Measurements from ENCODE around the gene SLC22A4.

SLC22A4 gene

GRCh38 chr5:132293992-132294727 is at the start of gene SLC22A4:
SLC22A4 (plus strand) TSS chr5:132294394; CDS start chr5:132294617, 223 bp downstream.
- ATAC-seq (ENCODE audit: low read depth) (peak; percentile 80), DNase-seq (ENCODE audit: low spot score in 2 of 2) (peak in 1 of 2 donors; percentile 33)
- Mint-ChIP-seq H3K4me1 (peaks cover 11% of the 10 kb centered on the region), H3K9me3 (no peaks in the 10 kb centered on the region), H3K27me3 (peaks cover 25% of the 10 kb centered on the region), H3K36me3 (no peaks in the 10 kb centered on the region), H3K27ac (no peak within 1 kb of the TSS), H3K4me3 (peak within 1 kb of the TSS; percentile 95)

GRCh38 chr5:132245593-132245992 is 48.6 kb upstream of the SLC22A4 start:
- Mint-ChIP-seq H3K4me3 (no peak overlapping the region), H3K27me3 (peaks cover 8% of the 10 kb centered on the region), H3K9me3 (peaks cover 23% of the 10 kb centered on the region), H3K36me3 (peaks cover 16% of the 10 kb centered on the region), H3K27ac (no peak overlapping the region), H3K4me1 (no peaks in the 10 kb centered on the region)
- ATAC-seq (ENCODE audit: low read depth), result no peak
- DNase-seq (ENCODE audit: low spot score in 2 of 2), result no peak

- Mint-ChIP-seq H3K36me3 (peaks cover 16% of the 10 kb centered on the region), H3K27me3 (peaks cover 10% of the 10 kb centered on the region), H3K4me1 (no peaks in the 10 kb centered on the region), H3K27ac (no peak overlapping the region), H3K4me3 (no peak overlapping the region), H3K9me3 (peaks cover 20% of the 10 kb centered on the region)
- DNase-seq (ENCODE audit: low spot score in 2 of 2) (no peak), ATAC-seq (ENCODE audit: low read depth) (no peak)
Observed at GRCh38 chr5:132246806-132247205, 47.4 kb upstream of the SLC22A4 start.

GRCh38 chr5:132250547-132250946 is 43.6 kb upstream of the SLC22A4 start:
- H3K27ac Mint-ChIP-seq, result no peak overlapping the region
- H3K4me1 Mint-ChIP-seq, result no peaks in the 10 kb centered on the region
- DNase-seq (ENCODE audit: low spot score in 2 of 2) (no peak), ATAC-seq (ENCODE audit: low read depth) (no peak)
- no peak overlapping the region for H3K4me3 Mint-ChIP-seq
- H3K36me3 Mint-ChIP-seq, result peaks cover 4% of the 10 kb centered on the region
- H3K9me3 Mint-ChIP-seq, result peaks cover 8% of the 10 kb centered on the region
- peaks cover 6% of the 10 kb centered on the region for H3K27me3 Mint-ChIP-seq

GRCh38 chr5:132251220-132251725 is 42.9 kb upstream of the SLC22A4 start:
- no peak for DNase-seq (ENCODE audit: low spot score in 2 of 2)
- Mint-ChIP-seq H3K9me3 (peaks cover 6% of the 10 kb centered on the region), H3K36me3 (peaks cover 2% of the 10 kb centered on the region), H3K27ac (no peak overlapping the region), H3K4me1 (no peaks in the 10 kb centered on the region), H3K27me3 (peaks cover 8% of the 10 kb centered on the region), H3K4me3 (no peak overlapping the region)
- ATAC-seq (ENCODE audit: low read depth), result no peak

- Mint-ChIP-seq H3K9me3 (no peaks in the 10 kb centered on the region), H3K4me3 (no peak overlapping the region), H3K27ac (no peak overlapping the region), H3K27me3 (peaks cover 13% of the 10 kb centered on the region), H3K36me3 (peaks cover 2% of the 10 kb centered on the region), H3K4me1 (no peaks in the 10 kb centered on the region)
- no peak for DNase-seq (ENCODE audit: low spot score in 2 of 2)
- no peak for ATAC-seq (ENCODE audit: low read depth)
Observed at GRCh38 chr5:132253008-132253441, 41.2 kb upstream of the SLC22A4 start.

- DNase-seq (ENCODE audit: low spot score in 2 of 2), result no peak
- no peaks in the 10 kb centered on the region for H3K4me1 Mint-ChIP-seq
- peaks cover 2% of the 10 kb centered on the region for H3K36me3 Mint-ChIP-seq
- ATAC-seq (ENCODE audit: low read depth), result no peak
- no peak overlapping the region for H3K27ac Mint-ChIP-seq
- H3K9me3 Mint-ChIP-seq, result no peaks in the 10 kb centered on the region
- no peak overlapping the region for H3K4me3 Mint-ChIP-seq
- H3K27me3 Mint-ChIP-seq, result peaks cover 13% of the 10 kb centered on the region
Observed at GRCh38 chr5:132253452-132254320, 40.5 kb upstream of the SLC22A4 start.

GRCh38 chr5:132254321-132254977 is 39.7 kb upstream of the SLC22A4 start:
- DNase-seq (ENCODE audit: low spot score in 2 of 2) (no peak), ATAC-seq (ENCODE audit: low read depth) (no peak)
- Mint-ChIP-seq H3K4me1 (no peaks in the 10 kb centered on the region), H3K27me3 (peaks cover 13% of the 10 kb centered on the region), H3K36me3 (peaks cover 2% of the 10 kb centered on the region), H3K27ac (no peak overlapping the region), H3K9me3 (no peaks in the 10 kb centered on the region), H3K4me3 (no peak overlapping the region)

GRCh38 chr5:132256086-132256782 is 38.0 kb upstream of the SLC22A4 start:
- Mint-ChIP-seq H3K4me1 (no peaks in the 10 kb centered on the region), H3K9me3 (no peaks in the 10 kb centered on the region), H3K27me3 (peaks cover 13% of the 10 kb centered on the region), H3K27ac (no peak overlapping the region), H3K4me3 (peak overlapping the region; percentile 12), H3K36me3 (no peaks in the 10 kb centered on the region)
- no peak for DNase-seq (ENCODE audit: low spot score in 2 of 2)
- ATAC-seq (ENCODE audit: low read depth), result no peak

GRCh38 chr5:132256783-132257130 is 37.4 kb upstream of the SLC22A4 start:
- Mint-ChIP-seq H3K36me3 (no peaks in the 10 kb centered on the region), H3K27me3 (peaks cover 13% of the 10 kb centered on the region), H3K27ac (no peak overlapping the region), H3K9me3 (no peaks in the 10 kb centered on the region), H3K4me1 (no peaks in the 10 kb centered on the region), H3K4me3 (peak overlapping the region; percentile 43)
- no peak for DNase-seq (ENCODE audit: low spot score in 2 of 2)
- ATAC-seq (ENCODE audit: low read depth), result no peak

GRCh38 chr5:132257131-132258101 is 36.8 kb upstream of the SLC22A4 start, which contains the start of gene PDLIM4:
PDLIM4 (plus strand) TSS chr5:132257696; CDS start chr5:132257735, 39 bp downstream.
- ATAC-seq (ENCODE audit: low read depth) (no peak), DNase-seq (ENCODE audit: low spot score in 2 of 2) (no peak)
- H3K4me3 Mint-ChIP-seq, result peak within 1 kb of the TSS; percentile 43

GRCh38 chr5:132258102-132259068 is 35.8 kb upstream of the SLC22A4 start:
- no peak for DNase-seq (ENCODE audit: low spot score in 2 of 2)
- H3K27me3 Mint-ChIP-seq, result peaks cover 13% of the 10 kb centered on the region
- H3K9me3 Mint-ChIP-seq, result no peaks in the 10 kb centered on the region
- H3K27ac Mint-ChIP-seq, result no peak overlapping the region
- peak overlapping the region; percentile 13 for H3K4me3 Mint-ChIP-seq
- H3K36me3 Mint-ChIP-seq, result no peaks in the 10 kb centered on the region
- ATAC-seq (ENCODE audit: low read depth), result no peak
- no peaks in the 10 kb centered on the region for H3K4me1 Mint-ChIP-seq

More at GRCh38 chr5:132257131-132258101, 36.8 kb upstream of the SLC22A4 start, which contains the start of gene PDLIM4:
- Mint-ChIP-seq H3K36me3 (no peaks in the 10 kb centered on the region), H3K27ac (no peak within 1 kb of the TSS), H3K27me3 (peaks cover 13% of the 10 kb centered on the region), H3K9me3 (no peaks in the 10 kb centered on the region), H3K4me1 (no peaks in the 10 kb centered on the region)

Data from memory B cell (primary cell).